Parathyroid adenoma (tissue), 2 donors: Measurements from ENCODE around the gene BTBD8.

Experiments used
- H2AFZ ChIP-seq: fragments of 300-600 bp; sonication (generic); one replicate; pipeline ENCODE4 v1.7.0; 2017; ENCODE audit warnings: antibody characterized with exemption, mild to moderate bottlenecking
- H3K27ac ChIP-seq: fragments of 300-600 bp; sonication (generic); one replicate; pipeline ENCODE4 v1.7.0; 2017
- H3K27me3 ChIP-seq: fragments of 300-600 bp; sonication (generic); one replicate; pipeline ENCODE4 v1.7.0; 2017; ENCODE audit warnings: low read length; ENCODE audit not compliant: control insufficient read depth, insufficient read depth
- H3K36me3 ChIP-seq: fragments of 300-600 bp; sonication (generic); one replicate; pipeline ENCODE4 v1.7.0; 2017; ENCODE audit warnings: low read length; ENCODE audit not compliant: control insufficient read depth, insufficient read depth
- H3K4me1 ChIP-seq: fragments of 300-600 bp; sonication (generic); one replicate; pipeline ENCODE4 v1.7.0; 2017; ENCODE audit warnings: control low read depth
- H3K4me2 ChIP-seq: fragments of 300-600 bp; sonication (generic); one replicate; pipeline ENCODE4 v1.7.0; 2017; ENCODE audit warnings: low read length
- H3K4me3 ChIP-seq: fragments of 300-600 bp; sonication (generic); one replicate; pipeline ENCODE4 v1.7.0; 2017; ENCODE audit warnings: low read depth, low read length
- H3K79me2 ChIP-seq: fragments of 300-600 bp; sonication (generic); one replicate; pipeline ENCODE4 v1.7.0; 2017; ENCODE audit warnings: control low read depth
- H3K9ac ChIP-seq: fragments of 300-600 bp; sonication (generic); one replicate; pipeline ENCODE4 v1.7.0; 2017; ENCODE audit warnings: mild to moderate bottlenecking
- H3K9me3 ChIP-seq: fragments of 300-600 bp; sonication (generic); one replicate; pipeline ENCODE4 v1.7.0; 2017; ENCODE audit warnings: low read length; ENCODE audit not compliant: control insufficient read depth
- TF ChIP-seq, protein P1 (sequence below): fragments of 300-600 bp; sonication (generic); IDR thresholded peaks from one replicate; pipeline ENCODE4 v1.7.0; 2017; ENCODE audit warnings: antibody characterized with exemption, mild to moderate bottlenecking
- donor health status: primary hyperparathyroidism.

Gene BTBD8

GRCh38 chr1:92094595-92094994, 14.4 kb downstream of the BTBD8 start:
- Histone ChIP-seq H2AFZ (no peak overlapping the region), H3K27me3 (no peaks in the 10 kb centered on the region), H3K4me1 (no peaks in the 10 kb centered on the region), H3K27ac (no peak overlapping the region), H3K9ac (no peak overlapping the region), H3K79me2 (no peaks in the 10 kb centered on the region), H3K36me3 (no peaks in the 10 kb centered on the region), H3K4me3 (no peak overlapping the region), H3K9me3 (no peaks in the 10 kb centered on the region), H3K4me2 (no peak overlapping the region)
- TF ChIP-seq, protein P1, sequence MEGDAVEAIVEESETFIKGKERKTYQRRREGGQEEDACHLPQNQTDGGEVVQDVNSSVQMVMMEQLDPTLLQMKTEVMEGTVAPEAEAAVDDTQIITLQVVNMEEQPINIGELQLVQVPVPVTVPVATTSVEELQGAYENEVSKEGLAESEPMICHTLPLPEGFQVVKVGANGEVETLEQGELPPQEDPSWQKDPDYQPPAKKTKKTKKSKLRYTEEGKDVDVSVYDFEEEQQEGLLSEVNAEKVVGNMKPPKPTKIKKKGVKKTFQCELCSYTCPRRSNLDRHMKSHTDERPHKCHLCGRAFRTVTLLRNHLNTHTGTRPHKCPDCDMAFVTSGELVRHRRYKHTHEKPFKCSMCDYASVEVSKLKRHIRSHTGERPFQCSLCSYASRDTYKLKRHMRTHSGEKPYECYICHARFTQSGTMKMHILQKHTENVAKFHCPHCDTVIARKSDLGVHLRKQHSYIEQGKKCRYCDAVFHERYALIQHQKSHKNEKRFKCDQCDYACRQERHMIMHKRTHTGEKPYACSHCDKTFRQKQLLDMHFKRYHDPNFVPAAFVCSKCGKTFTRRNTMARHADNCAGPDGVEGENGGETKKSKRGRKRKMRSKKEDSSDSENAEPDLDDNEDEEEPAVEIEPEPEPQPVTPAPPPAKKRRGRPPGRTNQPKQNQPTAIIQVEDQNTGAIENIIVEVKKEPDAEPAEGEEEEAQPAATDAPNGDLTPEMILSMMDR, result no peak

- no peaks in the 10 kb centered on the region for H3K27me3 ChIP-seq
- no peak overlapping the region for H3K27ac ChIP-seq
- H3K4me3 ChIP-seq, result no peak overlapping the region
- H3K9ac ChIP-seq, result no peak overlapping the region
- no peaks in the 10 kb centered on the region for H3K36me3 ChIP-seq
- H2AFZ ChIP-seq, result no peak overlapping the region
- H3K79me2 ChIP-seq, result no peaks in the 10 kb centered on the region
- H3K9me3 ChIP-seq, result no peaks in the 10 kb centered on the region
- H3K4me1 ChIP-seq, result no peaks in the 10 kb centered on the region
- TF ChIP-seq, protein P1, result no peak
- H3K4me2 ChIP-seq, result no peak overlapping the region
These were observed 15.7 kb downstream of the BTBD8 start for GRCh38 chr1:92095874-92096273.

GRCh38 chr1:92096317-92096716, 16.2 kb downstream of the BTBD8 start:
- Histone ChIP-seq H2AFZ (no peak overlapping the region), H3K4me3 (no peak overlapping the region), H3K9ac (no peak overlapping the region), H3K4me2 (no peak overlapping the region), H3K4me1 (no peaks in the 10 kb centered on the region), H3K27me3 (no peaks in the 10 kb centered on the region), H3K36me3 (no peaks in the 10 kb centered on the region), H3K9me3 (no peaks in the 10 kb centered on the region), H3K79me2 (no peaks in the 10 kb centered on the region), H3K27ac (no peak overlapping the region)
- TF ChIP-seq, protein P1, result no peak

- Histone ChIP-seq H3K27me3 (no peaks in the 10 kb centered on the region), H2AFZ (no peak overlapping the region), H3K9me3 (no peaks in the 10 kb centered on the region), H3K27ac (no peak overlapping the region), H3K4me1 (no peaks in the 10 kb centered on the region), H3K79me2 (no peaks in the 10 kb centered on the region), H3K4me3 (no peak overlapping the region), H3K4me2 (no peak overlapping the region), H3K36me3 (no peaks in the 10 kb centered on the region), H3K9ac (no peak overlapping the region)
- TF ChIP-seq, protein P1, result no peak
These were observed 25.5 kb downstream of the BTBD8 start for GRCh38 chr1:92105546-92106081.

GRCh38 chr1:92108631-92109030, 28.5 kb downstream of the BTBD8 start:
- Histone ChIP-seq H3K36me3 (no peaks in the 10 kb centered on the region), H3K79me2 (no peaks in the 10 kb centered on the region), H3K9me3 (no peaks in the 10 kb centered on the region), H3K4me2 (no peak overlapping the region), H3K27ac (no peak overlapping the region), H3K27me3 (no peaks in the 10 kb centered on the region), H2AFZ (no peak overlapping the region), H3K4me3 (no peak overlapping the region), H3K9ac (no peak overlapping the region), H3K4me1 (no peaks in the 10 kb centered on the region)
- TF ChIP-seq, protein P1, result no peak
